Renal pelvis (tissue), 12 donors: ENCODE data around the gene CFD. TPM values are rescaled to one million over a fixed set of nuclear protein-coding genes. Genes with fewer than 3 reads are reported as not detected.
"Not testable (repeated sequence)": the region's sequence is repeated elsewhere in the genome, so short reads cannot be mapped to it uniquely, and the experiment has no call there.

Experiments used
- DNase-seq: peaks from one replicate; pipeline ENCODE4 v3.0.0-alpha.2; 2013
- long read RNA-seq, 16 experiments: transcript quantifications; one replicate each; lab custom pipeline, GENCODE V29; 2026
- polyA plus RNA-seq, 3 donors: library from polyadenylated mRNA; unstranded; fragments of 120-200 nt; gene quantifications; one replicate each; pipeline ENCODE4 v1.2.1, GENCODE V29; 2013; ENCODE audit not compliant: insufficient read length in 3 of 3

CFD gene
- 1 to 10 TPM; 3.9 to 4.4 (median 4.2) TPM for polyA plus RNA-seq
- long read RNA-seq, donor 1: 0 reads
- long read RNA-seq, donor 2, partial matches to known transcripts: 5 of 5 reads
- long read RNA-seq, donor 2, other reads (novel, unspliced or antisense): 0 of 5 reads
- long read RNA-seq, donor 3, partial matches to known transcripts: 0 of 3 reads
- long read RNA-seq, donor 3, other reads (novel, unspliced or antisense): 0 of 3 reads
- long read RNA-seq, donor 4, transcript CFD-201 (5 exons, 1,201 nt): major isoform, 5 of 12 reads
- long read RNA-seq, donor 4, partial matches to known transcripts: 7 of 12 reads
- long read RNA-seq, donor 4, other reads (novel, unspliced or antisense): 0 of 12 reads
- long read RNA-seq, donor 5, partial matches to known transcripts: 0 of 2 reads
- long read RNA-seq, donor 5, other reads (novel, unspliced or antisense): 0 of 2 reads
- long read RNA-seq, donor 6, partial matches to known transcripts: 0 of 4 reads
- long read RNA-seq, donor 6, other reads (novel, unspliced or antisense): 0 of 4 reads
- long read RNA-seq, donor 7, partial matches to known transcripts: 5 of 8 reads
- long read RNA-seq, donor 7, other reads (novel, unspliced or antisense): 0 of 8 reads
- long read RNA-seq, donor 8, transcript CFD-201 (5 exons, 1,201 nt): major isoform, 8 of 8 reads
- long read RNA-seq, donor 8, partial matches to known transcripts: 0 of 8 reads
- long read RNA-seq, donor 8, other reads (novel, unspliced or antisense): 0 of 8 reads
- long read RNA-seq, donor 9, partial matches to known transcripts: 81 of 90 reads
- long read RNA-seq, donor 9, other reads (novel, unspliced or antisense): 7 of 90 reads
- long read RNA-seq, donor 10, partial matches to known transcripts: 0 of 1 reads
- long read RNA-seq, donor 10, other reads (novel, unspliced or antisense): 0 of 1 reads
- long read RNA-seq, donor 11, partial matches to known transcripts: 21 of 30 reads
- long read RNA-seq, donor 11, other reads (novel, unspliced or antisense): 7 of 30 reads
- long read RNA-seq, donor 12, partial matches to known transcripts: 5 of 5 reads
- long read RNA-seq, donor 12, other reads (novel, unspliced or antisense): 0 of 5 reads
- long read RNA-seq, donor 13, partial matches to known transcripts: 0 of 2 reads
- long read RNA-seq, donor 13, other reads (novel, unspliced or antisense): 0 of 2 reads
- long read RNA-seq, donor 14: 0 reads
- long read RNA-seq, donor 15: 0 reads
- long read RNA-seq, donor 16: 0 reads

DNA sequence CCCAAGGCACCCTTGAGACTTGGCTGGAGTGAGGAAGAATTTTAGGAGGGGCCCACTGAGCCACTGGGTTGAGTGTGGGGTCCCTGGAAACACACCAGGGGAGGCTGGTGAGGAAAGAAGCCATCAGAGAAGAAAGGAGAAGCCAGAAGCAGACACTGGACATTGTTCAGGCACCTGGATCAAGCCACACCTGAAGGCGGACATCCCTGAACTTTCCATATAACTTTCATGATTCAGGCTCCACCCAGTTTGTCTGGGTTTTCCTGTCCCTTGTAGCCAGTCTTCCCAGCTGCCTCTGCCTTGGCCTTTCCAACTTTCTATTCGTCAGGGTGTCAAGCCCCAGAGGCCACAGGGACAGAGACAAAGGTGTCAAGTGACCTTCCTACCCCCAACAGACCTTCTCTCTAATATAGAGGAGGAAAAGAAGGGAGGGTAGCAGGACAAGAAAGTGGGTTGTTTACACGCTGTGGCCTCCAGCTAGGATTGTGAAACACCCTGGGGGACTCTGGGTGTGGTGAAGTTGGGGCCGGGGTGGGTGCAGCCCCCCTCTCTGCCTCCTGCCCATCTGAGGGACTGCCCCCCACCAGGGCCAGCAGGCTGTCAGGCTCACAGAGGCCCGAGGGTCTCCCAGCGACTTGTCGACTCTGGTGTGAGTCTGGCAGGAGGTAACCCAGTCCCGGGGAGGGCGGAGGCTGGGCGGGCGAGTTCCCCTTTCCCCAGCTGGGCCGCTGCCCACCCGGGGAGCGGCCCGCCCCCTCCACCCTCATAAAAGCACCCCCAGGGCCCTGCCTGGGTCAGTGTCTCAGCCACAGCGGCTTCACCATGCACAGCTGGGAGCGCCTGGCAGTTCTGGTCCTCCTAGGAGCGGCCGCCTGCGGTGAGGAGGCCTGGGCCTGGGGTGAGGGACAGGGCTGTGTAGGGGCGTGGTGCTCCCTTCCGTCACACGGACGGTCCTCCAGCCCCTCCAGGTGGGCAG lies at the start of gene CFD:
TSS of gene CFD (plus strand) at position 797 of the 976 bp plus-strand sequence. CDS start at position 823, 26 bp downstream.
- DNase-seq: no peak

DNA sequence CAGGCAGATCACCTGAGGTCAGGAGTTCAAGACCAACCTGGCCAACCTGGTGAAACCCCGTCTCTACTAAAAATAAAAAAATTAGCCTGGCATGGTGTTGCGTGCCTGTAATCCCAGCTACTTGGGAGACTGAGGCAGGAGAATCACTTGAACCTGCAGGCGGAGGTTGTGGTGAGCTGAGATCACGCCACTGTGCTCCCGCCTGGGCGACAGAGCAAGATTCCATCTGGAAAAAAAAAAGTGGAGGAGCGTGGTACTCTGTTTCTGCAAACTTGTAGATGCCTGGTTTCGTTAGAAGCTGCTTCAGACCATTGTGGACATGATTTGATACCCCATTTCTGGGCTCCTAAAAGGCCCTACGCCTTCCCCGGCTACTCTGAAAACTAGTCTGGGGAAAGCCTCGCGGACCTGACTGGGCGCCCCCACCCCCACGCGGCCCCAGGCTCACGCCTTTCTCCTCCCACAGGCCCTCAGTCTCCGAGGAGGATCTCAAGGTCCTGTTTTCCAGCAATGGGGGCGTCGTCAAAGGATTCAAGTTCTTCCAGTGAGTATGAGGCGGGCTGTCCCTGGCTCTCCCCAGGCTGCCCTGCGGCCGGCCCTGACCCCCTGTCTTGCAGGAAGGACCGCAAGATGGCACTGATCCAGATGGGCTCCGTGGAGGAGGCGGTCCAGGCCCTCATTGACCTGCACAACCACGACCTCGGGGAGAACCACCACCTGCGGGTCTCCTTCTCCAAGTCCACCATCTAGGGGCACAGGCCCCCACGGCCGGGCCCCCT lies 49.2 kb upstream of the CFD start:
- DNase-seq: no peak

DNA sequence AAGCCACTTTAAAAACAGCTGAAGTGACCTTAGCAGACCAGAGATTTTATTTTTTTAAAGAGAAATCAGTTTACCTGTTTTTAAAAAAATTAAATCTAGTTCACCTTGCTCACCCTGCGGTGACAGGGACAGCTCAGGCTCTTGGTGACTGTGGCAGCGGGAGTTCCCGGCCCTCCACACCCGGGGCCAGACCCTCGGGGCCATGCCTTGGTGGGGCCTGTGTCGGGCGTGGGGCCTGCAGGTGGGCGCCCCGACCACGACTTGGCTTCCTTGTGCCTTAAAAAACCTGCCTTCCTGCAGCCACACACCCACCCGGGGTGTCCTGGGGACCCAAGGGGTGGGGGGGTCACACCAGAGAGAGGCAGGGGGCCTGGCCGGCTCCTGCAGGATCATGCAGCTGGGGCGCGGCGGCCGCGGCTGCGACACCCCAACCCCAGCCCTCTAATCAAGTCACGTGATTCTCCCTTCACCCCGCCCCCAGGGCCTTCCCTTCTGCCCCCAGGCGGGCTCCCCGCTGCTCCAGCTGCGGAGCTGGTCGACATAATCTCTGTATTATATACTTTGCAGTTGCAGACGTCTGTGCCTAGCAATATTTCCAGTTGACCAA lies 48.5 kb upstream of the CFD start:
- no peak for DNase-seq

DNA sequence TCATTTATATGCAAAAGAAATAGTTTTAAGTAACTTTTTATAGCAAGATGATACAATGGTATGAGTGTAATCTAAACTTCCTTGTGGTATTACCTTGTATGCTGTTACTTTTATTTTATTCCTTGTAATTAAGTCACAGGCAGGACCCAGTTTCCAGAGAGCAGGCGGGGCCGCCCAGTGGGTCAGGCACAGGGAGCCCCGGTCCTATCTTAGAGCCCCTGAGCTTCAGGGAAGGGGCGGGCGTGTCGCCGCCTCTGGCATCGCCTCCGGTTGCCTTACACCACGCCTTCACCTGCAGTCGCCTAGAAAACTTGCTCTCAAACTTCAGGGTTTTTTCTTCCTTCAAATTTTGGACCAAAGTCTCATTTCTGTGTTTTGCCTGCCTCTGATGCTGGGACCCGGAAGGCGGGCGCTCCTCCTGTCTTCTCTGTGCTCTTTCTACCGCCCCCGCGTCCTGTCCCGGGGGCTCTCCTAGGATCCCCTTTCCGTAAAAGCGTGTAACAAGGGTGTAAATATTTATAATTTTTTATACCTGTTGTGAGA lies 47.9 kb upstream of the CFD start:
- DNase-seq: no peak

DNA sequence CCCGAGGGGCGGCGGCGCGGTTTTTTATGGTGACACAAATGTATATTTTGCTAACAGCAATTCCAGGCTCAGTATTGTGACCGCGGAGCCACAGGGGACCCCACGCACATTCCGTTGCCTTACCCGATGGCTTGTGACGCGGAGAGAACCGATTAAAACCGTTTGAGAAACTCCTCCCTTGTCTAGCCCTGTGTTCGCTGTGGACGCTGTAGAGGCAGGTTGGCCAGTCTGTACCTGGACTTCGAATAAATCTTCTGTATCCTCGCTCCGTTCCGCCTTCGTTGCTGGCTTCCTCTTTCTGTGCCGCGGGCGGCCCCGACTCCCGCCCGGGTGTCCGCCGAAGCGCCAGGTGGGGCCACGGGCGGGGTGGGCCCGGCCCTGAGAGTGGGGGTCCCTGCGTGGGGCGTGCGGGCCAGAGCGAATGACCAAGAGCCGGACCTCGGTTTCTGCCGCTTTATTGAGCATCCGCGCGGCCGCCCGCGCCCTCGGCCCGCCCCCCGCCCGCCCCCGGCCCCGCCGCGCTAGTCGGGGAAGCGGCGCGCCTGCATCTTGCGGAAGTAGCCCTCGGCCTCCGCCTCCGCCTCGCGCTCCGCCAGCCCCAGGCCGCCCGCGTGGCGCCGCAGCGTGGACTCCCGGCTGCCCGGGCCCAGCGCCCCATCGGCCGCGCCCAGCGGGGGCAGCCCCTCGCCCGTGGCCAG lies 47.3 kb upstream of the CFD start:
- DNase-seq: no peak

DNA sequence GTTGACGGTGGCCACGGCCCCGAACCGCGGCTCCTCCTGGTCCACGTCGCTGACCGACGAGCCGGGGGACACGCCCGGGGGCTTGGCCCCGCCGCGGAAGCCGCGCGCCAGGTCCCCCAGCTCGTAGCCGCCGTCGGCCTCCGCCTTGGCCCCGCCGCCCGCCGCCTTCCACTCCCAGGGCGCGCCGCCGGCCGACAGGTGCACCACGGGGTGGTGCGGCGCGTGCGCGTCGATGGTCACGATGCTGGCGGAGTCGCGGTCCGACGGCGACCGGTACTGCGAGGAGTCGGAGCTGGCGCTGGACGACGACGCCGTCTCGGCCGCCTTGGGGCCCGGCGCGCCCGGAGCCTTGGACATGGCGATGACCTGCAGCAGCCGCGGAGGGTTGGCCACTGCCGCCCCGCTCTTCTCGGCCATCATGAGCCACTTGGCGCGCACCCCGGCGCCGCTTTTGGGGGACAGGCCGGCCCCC lies 46.7 kb upstream of the CFD start:
- no peak for DNase-seq

DNA sequence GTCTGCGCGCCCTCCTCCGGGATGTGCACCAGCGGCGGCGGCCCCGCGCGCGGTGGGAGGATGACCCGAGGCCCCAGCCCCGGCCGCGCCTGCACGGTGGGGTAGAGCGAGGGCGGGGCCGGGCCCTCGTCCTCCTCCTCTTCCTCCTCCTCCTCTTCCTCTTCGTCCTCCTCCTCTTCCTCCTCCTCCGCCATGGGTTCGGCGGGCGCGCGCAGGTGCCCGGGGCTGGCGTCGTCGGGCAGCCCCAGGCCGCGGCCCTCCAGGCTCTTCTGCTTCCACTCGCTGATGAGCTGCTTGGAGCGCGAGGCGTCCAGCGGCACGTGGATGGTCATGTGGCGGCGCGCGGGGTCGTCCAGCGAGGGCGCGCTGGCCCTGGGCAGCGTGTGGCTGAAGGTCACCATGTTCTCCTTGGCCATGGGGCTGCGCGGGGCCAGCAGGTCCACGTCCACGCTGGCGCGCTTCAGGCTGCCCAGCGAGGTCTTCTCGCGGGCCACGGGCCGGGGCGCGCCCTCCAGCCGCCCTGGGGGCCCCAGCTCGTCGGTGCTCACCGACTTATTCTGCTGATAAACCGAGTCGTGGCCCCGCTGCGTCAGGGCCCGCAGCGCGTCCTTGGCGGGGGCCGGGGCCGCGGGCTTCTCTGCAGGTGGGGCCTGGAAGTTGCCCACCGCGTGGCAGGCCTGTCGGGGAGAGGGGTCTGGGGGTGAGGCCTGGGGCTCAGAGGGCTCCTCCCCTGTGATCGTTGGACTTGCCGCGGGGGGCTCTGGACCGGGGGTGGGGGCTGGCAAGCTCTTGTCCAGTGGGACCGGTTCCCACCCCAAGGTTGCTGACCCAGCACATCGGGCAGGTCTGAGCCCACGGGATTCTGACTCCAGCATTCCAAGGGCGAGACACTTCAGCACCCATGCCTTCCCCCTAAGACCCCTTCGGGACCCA lies 46.0 kb upstream of the CFD start:
- no peak for DNase-seq

DNA sequence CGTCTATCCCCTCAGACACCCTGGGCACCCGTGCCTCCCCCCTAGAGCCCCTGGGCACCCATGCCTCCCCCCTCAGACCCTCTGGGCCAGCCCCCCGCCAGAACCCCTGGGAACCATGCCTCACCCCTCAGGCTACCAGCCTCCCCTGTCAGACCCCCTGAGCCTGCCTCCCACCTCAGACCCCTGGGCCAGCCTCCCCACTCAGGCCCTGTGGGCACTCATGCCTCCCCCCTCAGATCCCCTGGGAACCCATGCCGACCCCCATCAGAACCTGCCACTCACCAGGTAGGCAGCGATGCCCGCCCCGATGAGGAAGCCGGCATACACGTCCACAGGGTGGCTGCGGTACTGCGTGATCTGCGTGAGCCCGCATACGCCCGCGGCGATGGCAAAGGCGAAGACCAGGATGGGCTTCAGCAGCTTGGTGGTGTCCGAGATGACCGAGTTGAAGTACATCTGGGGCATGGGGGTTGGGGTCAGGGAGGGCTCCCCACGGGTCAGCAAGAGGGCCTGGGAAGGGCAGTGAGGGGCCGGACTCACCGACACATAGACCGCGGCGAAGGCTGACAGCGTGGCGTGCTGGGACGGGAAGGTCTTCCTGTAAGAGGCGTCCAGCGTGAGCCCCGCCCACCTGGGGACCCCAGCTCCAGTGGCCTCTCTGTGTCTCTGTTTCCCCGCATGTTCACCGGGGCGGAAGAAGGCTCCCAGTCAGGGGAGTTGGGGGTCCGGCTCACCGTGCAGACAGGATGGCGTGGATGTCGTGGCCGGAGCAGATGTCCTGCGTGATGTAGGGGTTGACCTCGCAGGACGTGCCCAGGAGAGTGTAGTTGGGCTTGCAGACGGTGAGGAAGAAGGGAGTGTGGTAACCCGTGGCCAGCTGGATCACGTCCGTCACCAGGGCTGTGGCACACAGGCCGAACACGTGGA lies 45.0 kb upstream of the CFD start:
- DNase-seq: no peak

DNA sequence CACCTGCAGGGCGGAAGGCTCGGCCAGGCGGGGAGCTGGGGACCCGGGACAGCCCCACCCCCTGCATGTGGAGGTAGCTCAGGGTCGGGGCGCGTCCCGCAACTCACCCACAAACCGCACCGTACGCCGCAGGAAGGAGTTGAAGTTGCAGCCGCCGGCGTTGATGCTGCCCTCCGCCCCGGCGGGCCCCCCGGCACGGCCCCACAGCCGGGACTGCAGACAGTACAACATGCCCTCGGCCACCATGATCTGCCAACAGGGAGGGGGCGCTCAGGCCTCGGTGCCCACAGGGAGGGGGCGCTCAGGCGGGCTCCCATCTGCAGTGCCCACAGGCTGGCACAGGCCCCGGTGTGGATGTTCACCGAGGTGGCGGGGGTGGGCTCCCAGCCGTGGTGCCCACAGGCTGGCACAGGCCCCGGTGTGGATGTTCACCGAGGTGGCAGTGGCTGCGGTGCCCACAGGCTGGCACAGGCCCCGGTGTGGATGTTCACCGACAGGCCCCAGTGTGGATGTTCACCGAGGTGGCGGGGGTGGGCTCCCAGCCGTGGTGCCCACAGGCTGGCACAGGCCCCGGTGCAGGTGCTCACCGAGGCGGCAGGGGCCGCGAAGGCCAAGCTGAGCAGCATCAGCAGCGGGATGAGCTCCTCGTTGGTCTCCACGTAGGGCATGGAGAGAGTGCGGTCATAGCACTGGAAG lies 44.2 kb upstream of the CFD start:
- no peak for DNase-seq

DNA sequence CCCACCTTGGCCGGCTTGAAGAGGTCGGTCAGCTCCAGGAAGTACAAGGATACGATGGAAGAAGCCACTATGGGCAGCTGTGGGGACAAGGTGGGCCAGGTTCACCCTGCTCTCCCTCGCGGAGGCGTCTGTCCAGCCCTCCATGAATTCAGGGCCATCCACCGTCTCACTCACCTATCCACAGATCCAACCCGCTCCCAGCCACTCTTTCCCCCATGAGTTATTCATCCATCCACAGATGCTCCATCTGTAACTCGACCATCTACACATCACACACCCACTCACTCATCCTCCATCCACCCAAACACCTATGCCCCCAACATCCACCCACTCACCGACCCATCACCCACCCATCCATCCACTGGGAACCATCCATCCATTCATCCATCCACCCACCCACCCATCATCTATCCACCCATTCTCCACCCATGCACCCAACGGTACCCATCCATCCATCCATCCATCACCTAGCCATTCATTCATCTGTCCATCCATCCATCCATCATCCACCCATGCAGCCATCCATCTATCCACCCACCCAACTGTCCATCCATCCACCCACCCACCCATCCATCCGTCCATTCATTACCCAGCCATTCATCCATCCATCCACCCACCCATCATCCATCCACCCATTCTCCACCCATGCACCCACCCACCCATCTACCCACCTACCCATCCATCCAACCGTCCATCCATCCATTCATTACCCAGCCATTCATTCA lies 43.5 kb upstream of the CFD start:
- no peak for DNase-seq

DNA sequence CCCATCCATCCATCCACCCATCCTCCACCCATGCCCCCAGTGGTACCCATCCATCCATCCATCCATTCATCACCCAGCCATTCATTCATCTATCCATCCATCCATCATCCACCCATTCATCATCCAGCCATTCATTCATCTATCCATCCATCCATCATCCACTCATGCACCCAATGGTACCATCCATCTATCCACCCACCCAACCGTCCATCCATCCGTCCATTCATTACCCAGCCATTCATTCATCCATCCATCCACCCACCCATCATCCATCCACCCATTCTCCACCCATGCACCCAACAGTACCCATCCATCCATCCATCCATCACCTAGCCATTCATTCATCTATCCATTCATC lies 43.0 kb upstream of the CFD start:
- DNase-seq: no peak

DNA sequence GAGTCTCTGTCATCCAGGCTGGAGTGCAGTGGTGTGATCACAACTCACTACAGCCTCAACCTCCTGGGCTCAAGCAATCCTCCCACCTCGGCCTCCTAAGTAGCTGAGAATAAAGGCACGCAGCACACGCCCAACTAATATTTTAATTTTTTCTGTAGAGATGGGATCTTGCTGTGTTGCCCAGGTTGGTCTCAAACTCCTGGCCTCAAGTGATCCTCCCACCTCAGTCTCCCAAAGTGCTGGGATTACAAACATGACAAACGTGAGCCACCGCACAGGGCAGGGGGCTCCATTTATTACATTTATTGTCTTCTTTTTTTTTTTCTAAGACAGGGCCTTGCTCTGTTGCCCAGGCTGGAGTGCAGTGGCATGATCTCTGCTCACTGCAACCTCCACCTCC lies 39.3 kb upstream of the CFD start:
- DNase-seq: not testable (repeated sequence)

DNA sequence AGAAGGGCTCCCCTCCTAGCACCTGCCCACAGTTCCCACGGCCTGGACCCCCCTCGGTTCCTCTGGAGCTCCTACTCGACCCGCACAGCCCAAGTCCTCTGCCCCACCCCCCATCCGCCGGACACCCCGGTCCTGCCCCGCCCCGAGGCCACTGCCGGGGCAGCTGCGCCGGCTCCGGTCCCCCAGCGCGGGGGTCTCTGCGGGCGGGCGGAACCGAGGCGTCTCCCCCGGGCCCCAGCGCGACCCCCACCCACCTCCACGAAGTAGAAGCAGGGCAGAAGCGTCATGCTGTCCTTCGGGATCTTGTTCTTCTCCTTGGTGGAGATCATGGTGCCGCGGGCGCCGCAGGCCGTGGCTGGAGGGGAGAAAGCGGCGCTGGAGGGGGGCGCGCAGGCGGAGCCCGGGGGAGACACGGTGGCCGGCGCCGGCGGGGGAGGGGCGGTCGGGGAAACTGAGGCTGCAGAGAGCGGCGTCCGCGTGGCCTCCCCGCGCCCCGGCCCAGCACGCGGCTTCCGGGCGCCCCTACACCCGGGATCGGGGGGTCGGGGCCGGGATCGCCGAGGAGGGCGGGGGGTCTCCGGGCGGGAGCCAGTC lies 38.1 kb upstream of the CFD start:
- no peak for DNase-seq

DNA sequence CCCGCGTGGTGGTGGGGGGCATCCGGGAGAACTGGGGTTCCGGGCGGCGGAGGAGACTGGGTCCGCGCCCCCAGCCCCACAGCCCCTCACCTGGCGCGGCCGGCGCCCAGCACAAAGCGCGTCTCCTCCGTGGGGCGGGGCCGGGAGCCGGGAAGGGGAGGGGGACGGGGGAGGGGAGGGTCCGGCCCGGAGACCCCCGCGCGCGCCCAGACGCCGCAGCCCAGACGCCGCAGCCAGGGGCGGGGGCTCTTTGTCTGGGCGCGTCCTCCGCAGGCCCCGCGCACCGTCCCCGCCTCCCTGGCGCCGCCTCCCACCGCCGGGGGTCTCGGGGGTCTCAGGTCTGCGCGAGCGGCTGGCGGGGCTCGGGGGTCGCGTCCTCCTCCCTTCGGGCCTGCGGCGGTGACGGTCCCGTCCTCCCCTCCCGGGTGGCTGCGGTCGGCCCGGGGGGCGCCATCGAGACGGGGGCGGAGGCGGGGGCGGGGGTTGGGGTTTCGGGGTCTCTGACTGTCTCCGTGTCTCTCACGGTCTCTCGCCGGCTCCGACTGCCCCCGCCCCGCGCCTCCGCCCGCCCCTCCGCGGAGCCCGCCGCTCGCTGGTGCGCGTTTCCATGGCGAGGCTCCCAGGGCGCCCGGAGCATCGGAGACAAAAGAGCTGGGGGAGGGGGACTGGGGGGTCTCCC lies 37.5 kb upstream of the CFD start, which contains the start of gene PLPPR3:
TSS of gene PLPPR3 (minus strand) at position 131 of the 679 bp plus-strand sequence. CDS start 396 bp downstream, outside the sequence.
- DNase-seq: no peak
